Upper lobe of left lung (tissue), 4 donors: ENCODE data around the gene NUP210L.

Experiments
- EP300 ChIP-seq, 4 donors: sonication (generic); formaldehyde crosslinking; IDR thresholded peaks; one replicate each; pipeline ENCODE4 v1.5.1; 2017; ENCODE audit warnings: antibody characterized with exemption in 4 of 4, control low read depth in 2 of 4
- POLR2AphosphoS5 ChIP-seq, 2 donors: sonication (generic); formaldehyde crosslinking; IDR thresholded peaks; one replicate each; pipeline ENCODE4 v1.5.1; 2017; ENCODE audit warnings: antibody characterized with exemption in 2 of 2
- TF ChIP-seq, protein P1 (sequence below), 6 experiments: fragments of 450-650 bp in 4 of 6; fragments of 200-600 bp in 2 of 6; sonication (generic) in 2 of 6; IDR thresholded peaks; one replicate each; pipeline ENCODE4 v1.5.1; 2016 to 2019; ENCODE audit warnings: antibody characterized with exemption in 6 of 6

DNA sequence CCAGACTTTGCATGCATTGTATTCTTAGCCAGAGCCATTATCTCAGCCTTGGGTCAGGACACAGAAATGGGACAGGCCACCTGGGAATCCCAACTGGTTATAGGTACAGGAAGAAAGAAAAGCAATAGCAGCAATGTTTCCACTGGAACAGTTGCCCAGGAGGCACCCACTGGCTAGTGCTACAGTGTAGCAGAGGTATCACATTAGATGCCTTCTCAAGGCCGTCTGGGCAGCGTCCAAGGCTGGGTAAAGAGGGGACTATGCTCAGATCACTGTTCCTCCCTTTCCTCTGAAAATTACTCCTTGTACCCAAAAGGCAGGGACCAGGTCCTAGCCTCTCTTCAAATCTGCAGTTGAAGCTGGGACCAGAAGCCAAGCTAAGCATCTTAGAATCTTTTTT lies 184.5 kb downstream of the NUP210L start:
- TF ChIP-seq, protein P1, sequence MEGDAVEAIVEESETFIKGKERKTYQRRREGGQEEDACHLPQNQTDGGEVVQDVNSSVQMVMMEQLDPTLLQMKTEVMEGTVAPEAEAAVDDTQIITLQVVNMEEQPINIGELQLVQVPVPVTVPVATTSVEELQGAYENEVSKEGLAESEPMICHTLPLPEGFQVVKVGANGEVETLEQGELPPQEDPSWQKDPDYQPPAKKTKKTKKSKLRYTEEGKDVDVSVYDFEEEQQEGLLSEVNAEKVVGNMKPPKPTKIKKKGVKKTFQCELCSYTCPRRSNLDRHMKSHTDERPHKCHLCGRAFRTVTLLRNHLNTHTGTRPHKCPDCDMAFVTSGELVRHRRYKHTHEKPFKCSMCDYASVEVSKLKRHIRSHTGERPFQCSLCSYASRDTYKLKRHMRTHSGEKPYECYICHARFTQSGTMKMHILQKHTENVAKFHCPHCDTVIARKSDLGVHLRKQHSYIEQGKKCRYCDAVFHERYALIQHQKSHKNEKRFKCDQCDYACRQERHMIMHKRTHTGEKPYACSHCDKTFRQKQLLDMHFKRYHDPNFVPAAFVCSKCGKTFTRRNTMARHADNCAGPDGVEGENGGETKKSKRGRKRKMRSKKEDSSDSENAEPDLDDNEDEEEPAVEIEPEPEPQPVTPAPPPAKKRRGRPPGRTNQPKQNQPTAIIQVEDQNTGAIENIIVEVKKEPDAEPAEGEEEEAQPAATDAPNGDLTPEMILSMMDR (IDR thresholded peaks at IDR 0.05): no peak
- TF ChIP-seq EP300 (IDR thresholded peaks at IDR 0.05) (no peak), POLR2AphosphoS5 (IDR thresholded peaks at IDR 0.05) (no peak)
